NCI-H1048 (cell line): Measurements from ENCODE around the gene COLEC12.
"Not testable (repeated sequence)": the region's sequence is repeated elsewhere in the genome, so short reads cannot be mapped to it uniquely, and the experiment has no call there.

Experiments
- DNase-seq: peaks from one replicate; lab custom pipeline; 2025; lab: John Stamatoyannopoulos, UW

Gene COLEC12

DNA sequence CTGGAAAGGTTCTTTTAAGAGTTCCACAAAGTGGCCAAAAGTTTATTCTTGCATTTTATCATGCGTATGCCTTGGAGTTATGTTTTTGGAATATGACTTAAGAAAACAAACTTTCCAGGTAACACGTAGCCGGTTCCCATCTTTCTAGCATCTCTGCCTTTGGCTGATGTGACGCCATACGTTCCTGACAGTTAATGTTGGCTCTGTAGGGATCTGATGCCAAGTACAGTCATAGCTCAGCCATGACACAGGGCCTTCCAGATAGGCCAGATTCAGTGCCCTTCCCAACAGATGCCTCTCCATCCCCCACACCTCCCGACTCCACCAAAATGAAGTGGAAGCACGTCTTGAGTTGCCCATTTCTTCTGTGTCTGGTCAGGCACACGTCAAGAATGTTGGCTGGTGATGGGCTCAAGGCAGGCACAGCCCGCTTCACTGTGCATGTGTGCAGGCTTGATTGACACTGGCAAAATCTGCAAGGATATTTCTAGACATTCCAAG is 181.7 kb downstream of the COLEC12 start:
- DNase-seq = no peak

DNA sequence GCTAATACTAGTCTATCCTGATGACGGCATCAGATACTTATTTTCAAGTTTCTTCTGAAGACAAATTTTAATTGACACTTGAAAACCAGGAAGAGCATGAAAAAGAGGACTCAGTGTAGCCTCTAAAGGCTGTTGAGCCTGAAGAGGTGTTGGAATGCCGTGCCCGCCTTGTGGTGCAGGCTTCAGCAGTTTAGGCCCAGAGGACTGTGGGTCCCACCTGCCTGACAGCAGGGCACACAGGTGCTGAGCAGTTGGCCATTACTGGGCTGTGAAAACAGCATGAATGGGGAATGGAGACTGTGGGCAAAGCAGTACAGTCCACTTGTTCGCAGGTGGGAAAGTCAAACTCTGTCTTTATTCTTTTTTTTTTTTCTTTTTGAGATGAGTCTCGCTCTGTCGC is 182.9 kb downstream of the COLEC12 start:
- no peak for DNase-seq

DNA sequence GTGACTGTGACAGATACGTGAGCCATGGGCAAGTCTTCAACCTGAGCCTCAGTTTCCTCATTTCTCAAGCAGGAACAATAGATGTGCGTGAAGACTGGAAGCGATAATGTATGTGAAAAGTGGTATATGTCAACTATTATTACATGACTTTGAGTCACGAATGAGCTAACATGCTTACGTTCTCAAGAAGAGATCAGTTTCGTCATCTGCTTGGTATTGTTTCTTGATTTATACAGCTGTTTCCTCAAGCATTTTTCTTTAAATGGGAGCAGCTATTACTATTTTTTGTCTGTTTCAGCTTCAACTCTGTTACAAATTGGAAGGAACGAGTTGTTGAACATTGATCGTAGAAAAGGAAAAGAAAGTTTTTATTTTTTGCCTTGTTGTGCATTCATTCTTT is 184.1 kb downstream of the COLEC12 start:
- DNase-seq = no peak

DNA sequence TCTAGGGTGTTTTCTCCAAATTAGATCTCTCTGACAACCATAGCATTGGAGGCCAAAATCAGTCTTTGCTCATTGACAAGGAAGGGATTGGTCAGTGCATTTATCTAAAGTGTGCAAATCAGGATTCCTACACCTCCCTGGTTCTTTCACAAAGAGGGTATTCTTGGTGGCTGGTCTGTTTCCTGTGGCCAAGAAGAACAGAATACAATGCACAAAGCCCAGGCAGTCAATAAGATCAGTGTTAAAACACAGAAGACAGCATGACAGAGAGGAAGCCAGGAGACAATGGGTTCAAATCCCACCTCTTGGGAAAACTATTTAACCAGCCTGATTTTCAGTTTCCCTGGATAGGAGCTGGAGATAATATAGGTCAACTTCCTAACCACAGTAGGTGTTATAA is 186.6 kb downstream of the COLEC12 start:
- DNase-seq = no peak

DNA sequence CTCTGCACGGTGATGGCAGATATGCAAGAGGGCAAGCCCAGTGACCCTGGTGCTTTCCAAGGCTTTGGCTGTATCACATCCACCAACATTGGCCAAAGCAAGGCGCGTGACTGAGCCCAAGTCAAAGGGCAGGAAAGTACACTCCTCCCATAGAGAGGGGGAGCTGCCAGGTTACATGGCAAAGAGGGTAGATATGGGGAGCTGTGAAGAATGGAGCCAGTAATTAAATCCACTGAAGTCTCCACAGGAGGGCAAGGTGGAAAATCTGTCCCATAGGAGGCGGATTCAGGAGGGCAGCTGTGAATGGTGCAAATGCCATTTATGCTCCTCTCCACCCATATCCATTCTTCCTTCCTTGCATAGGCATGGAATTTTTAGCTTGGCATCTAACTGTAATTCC is 188.1 kb downstream of the COLEC12 start:
- DNase-seq = no peak

DNA sequence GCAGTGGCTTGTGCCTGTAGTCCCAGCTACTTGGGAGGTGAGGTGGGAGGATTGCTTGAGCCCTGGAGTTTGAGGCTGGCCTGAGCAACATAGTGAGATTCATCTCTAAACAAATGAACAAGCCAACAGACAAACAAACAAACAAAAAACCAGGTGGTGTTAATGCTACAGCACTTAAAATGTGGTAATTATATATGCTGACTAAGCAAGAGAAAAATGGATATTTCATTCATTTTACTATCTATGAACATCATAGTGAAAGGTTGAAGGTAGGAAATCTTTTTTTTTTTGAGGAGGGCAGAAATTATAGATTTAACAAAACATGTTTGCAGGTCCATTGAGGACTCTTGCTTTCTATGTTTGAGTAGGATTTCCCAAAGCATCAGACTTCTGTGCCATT is 190.5 kb downstream of the COLEC12 start:
- DNase-seq = no peak

DNA sequence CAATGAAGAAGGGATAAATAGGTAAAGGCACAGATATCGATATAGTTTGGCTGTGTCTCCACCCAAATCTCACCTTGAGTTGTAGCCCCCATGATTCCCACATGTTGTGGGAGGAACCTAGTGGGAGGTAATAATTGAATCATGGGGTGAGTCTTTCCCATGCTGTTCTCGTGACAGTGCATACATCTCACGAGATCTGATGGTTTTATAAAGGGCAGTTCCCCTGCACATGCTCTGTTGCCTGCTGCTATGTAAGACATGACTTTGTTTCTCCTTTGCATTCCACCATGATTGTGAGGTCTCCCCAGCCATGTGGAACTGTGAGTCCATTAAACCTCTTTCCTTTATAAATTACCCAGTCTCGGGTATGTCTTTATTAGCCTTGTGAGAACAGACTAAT is 192.4 kb downstream of the COLEC12 start:
- DNase-seq = not testable (repeated sequence)

DNA sequence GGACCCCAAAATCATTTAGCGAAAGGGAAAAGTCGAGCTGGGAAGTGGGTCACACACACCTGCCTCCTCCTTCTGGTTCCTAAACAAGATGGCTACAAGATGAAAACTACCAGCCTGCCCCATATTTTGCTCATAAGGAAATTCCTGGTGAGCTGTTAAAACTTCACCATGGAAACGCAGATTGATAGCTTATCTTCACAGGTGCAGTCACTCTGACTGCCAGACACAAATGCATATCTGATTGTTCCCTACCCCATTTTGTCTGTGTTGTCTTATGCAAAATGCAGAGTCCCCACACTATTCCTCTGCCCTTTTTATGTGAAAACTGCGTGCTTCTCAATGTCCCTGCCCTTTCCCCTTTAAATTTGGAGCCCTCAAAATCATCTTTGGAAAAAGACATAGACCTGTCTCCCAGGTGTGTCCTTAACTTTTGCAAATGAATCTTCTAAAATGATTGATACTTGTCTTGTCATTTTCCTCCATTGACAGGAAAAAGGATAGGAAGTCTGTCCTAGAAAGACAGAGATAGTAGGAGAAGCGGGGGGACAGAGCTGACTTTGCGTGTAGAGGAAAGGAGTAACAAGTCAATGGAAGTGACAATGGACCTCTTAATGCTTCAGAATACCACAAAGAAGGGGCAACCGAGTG is 193.8 kb downstream of the COLEC12 start:
- no peak for DNase-seq

DNA sequence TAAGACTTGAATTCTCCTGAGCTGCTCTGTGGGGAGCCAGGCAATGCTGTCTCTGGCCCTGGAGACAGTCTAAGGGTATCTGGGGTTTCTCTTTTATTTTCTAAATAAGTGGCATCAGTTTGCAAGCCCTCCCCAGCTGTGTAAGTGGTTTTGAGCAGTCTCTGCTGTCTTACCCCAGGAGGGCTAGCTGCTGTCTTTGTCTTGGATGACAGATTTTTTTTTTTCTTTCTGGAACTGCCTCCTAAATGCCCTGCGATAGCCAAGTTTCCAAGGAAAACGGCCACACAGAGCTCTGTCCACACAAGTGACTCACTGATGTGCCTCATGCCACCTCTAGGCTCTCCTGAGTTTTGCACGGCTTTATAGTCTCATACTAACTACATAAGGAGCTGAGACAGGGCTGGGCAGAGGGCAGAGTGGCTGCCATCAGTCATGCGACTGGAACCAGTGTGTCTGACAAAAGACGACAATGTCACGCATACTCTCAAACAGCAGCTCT is 195.4 kb downstream of the COLEC12 start:
- DNase-seq = no peak

DNA sequence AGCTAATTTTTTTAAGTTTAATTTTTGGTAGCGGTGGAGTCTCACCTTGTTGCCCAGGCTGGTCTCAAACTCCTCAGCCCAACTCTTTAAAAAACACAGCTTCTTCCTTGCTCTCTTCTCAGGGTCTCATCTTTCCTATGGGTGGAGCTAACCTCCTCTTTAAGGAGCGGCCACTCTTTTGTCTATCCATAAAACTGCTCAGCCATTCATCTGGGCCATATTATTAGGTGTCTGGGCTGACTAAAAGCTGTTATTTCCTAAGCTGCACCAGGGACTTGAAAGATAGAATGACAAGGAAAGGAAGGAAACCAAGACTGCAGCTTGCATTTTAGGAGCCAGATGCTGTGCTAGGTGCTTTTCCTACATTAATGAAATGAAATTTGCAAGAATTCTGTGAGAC is 196.9 kb downstream of the COLEC12 start:
- no peak for DNase-seq

DNA sequence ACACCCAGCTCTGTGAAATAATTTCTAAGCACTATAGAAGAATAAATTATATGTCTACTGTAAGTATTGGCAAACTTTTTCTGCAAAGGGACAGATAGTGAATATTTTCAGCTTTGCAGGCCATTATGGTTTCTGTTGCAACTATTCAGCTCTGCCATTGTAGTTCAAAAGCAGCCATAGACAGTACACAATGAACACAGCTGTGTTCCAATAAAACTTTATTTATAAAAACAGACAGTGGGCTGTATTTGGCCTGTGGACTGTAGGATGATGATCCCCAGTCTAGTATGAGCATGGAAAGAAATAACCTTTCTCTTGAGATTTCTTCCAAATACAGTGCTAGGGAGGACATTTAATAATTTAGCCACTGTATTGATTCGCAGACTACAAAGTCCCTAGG is 197.5 kb downstream of the COLEC12 start:
- DNase-seq = no peak

DNA sequence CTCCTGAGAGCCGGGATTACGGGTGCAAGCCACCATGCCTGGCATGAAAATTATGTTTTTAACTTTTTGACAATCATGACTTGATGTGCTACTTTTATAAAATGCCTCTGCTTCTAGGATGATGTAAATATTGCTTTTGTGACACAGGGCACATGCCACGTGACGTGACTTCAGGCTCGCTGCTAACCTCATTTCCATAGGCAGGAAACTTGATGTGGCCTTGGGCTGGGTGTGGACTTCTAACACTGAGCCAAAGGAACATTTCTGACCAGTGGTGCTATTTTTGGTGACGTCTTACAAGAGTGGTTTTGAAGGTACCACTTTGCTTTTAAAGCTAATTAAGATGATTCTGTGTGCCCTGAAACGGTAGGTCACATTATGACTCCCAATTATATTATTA is 198.4 kb downstream of the COLEC12 start:
- DNase-seq = no peak

DNA sequence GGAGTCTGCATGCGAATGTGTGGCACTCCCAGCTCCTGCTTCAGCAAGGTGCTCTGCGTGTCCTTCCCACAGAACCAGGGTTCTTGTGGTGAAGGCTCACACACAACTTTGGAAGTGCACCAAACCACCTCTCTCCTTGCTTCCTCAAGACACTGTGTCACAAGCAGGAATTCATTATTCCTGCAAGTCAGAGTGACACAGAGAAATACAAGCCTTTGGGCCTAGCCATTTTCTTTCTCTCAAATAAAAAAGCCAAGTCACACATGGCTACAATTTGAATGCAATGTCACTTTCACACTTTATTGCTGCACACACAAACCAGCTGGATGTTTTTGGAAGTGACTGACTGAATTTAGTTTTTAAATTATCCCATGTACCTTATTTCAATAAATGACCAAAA is 202.6 kb downstream of the COLEC12 start:
- DNase-seq = no peak

DNA sequence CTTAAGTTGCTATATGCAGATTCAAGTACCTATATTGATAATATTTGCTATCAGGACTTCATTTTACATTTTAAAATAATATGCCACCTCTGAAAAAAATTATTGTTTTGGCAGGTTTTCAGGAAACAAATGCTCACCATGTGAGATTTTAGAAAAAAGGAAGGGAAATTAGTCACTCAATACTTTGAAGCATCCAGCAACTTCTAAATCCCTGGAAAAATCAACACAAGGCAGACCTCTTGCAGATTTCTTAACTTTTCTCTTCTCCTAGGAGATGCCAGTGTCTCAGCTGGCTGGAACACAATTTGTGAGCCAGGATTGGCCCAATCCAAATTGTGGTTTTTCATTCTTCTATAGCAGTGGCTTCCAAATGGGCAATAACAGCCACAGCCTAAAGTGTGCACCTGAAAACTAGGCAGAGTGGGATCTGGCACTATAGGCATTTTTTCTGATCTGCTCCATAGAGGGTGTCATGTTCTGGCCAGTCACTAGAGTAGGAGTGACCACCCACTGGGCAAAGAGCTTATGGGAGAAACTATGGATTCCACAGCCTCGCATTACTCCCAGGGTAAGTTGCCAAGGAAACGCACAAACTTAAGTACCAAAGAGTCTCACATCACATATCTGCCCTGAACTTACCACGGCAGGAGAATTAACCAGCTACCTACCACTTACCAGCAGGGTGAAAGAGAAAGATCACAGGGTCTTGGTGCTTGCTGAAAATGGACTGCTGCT is 204.6 kb downstream of the COLEC12 start:
- DNase-seq = no peak

DNA sequence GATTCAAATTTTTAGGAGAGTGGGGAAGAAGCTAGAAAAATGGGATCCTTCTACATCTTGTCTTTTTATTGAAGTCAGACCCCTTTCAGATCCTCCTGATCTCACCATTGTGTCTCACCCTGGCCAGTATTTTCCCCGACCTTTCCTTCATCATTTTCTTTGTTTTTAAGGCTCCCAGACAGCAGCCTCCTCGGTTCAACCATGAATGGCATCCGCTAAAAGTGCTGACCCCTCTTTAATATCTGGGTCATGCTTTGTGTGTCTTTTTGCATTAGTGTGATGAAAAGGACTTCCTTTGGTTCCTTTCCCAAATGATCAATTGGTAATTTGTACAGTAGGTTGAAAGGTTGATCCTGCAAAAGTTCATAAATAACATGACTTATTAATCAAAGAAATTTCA is 205.9 kb downstream of the COLEC12 start:
- DNase-seq = no peak

DNA sequence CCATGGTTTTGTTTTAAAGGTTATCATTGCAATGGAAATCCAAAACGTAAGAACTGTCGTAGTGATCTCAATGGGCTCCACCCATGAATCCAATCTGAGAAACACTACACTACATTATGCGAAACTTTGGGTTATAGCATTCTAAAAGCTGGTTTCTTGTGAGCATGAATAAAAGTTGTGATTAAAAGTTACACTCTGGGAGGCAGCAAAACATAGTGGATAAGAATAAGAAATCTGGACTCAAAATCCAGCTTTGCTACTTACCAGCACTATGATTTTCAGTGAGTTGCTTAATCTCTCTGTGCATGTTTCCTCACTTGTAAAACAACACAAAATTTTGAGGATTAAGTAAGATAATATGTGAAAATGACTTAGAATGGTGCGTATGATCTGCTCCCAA is 207.0 kb downstream of the COLEC12 start:
- DNase-seq = no peak

DNA sequence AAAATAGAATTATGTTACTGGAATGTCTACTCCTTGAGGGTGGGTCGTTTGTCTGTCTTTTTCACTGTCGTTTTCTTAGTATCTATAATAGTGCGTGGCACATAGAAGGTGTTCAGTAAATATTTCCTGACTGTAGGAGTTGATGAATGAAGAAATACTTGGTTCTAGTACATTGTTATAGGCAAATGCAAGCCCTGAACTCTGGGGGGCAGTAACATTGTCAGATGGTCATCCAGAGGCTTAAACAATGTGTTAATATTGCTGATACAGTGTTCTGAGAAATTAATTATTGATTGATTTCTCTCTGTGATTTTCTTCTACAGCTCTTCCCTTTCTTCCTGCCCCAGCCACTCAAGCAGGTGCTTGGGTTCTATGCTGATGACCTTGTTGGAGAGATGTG is 208.2 kb downstream of the COLEC12 start:
- no peak for DNase-seq

DNA sequence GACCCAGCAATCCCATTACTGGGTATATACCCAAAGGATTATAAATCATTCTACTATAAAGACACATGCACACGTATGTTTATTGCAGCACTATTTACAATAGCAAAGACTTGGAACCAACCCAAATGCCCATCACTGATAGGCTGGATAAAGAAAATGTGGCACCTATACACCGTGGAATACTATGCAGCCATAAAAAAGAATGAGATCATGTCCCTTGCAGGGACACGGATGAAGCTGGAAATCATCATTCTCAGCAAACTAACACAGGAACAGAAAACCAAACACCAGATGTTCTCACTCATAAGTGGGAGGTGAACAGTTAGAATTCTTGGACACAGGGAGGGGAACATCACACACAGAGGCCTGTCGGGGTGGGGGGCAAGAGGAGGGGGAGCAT is 210.5 kb downstream of the COLEC12 start:
- DNase-seq = not testable (repeated sequence)

DNA sequence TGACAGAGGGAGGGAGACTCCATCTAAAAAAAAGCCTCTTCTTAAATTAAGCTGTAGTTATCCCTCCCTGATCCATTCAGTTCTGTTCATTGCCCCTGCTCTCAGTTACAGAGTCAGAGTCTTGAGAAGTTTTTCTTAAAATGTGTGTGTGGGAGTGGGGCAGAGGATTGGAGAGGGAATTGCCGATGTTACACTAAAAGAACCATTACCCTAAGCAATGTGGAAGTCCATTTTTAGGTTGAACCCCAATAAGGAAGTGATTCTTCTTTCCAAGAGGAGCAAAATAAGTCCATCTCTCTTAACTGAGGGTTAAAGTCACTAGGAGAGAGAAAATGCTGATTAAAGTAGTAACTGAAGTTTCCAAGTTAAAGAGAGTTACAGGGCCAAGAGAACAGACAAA is 211.5 kb downstream of the COLEC12 start:
- no peak for DNase-seq

DNA sequence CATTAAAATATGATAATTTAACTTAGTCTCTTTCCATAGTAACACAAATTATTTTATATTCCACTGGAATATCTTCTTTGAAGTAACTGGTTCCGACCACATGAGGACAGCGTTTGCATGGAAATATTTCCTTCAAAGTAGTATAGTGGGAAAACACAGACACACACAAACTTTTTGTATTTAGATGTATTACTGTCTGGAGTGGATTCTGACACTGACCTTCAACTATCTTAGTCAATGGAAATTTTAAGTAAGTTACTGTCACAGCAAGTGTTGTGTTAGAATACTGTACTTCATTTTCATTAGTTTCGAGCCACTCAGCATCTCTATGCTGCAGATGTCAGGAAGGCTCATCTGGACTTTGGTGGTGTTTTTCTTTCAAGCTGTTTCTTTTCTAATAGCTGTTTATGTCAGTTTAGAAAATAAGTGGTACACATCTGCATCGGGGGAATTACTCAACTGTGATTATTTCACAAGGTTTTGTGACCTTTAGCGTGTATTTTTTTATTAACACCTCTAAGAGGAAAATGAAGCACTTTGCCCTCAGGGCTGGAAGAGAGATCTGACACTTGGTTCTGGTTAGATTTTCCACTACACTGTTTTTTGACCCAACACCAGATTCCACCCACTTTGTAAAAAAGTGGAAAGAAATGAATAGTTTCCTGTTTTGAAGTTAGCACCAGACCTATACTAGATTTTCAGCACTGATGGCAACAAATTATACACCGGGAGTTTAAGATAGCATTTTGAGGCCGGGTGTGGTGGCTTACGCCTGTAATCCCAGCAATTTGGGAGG is 213.8 kb downstream of the COLEC12 start:
- no peak for DNase-seq

DNA sequence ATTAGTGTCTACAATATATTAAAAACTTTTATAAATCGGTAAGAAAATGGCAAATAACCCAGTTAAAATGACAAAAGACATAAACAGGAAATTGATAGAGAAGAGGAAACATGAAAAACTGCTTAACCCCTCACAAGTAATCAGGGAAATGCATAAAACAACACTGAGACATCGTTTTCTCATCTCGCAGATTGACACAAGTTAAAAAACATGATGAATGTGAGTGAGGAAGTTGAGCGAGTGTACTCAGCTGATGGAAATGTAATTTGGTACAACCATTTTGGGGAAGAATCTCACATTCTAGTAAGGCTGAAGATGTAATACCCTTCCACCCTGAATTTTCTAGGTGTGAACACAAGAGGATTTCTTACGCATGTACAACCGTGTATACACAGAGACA is 214.7 kb downstream of the COLEC12 start:
- DNase-seq = no peak

DNA sequence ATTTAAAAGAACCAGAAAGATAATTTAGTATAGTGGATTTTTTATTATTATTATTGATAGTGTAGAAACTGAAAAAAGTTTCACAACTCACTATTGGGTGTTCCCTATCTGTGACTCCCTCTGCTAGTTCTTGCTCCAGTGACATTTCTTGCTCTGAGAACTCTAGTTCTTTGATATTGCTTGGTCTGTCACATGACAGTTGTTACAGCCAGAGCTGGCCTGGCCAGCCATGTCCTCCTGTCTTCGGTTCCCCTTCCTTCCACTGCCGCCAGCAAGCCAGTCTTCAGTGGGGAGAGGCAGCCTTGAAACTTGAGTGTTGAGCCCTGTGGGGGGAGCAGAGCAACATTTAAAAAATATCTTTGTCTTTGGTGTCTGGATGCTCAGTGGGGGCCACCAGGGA is 225.0 kb downstream of the COLEC12 start:
- no peak for DNase-seq

DNA sequence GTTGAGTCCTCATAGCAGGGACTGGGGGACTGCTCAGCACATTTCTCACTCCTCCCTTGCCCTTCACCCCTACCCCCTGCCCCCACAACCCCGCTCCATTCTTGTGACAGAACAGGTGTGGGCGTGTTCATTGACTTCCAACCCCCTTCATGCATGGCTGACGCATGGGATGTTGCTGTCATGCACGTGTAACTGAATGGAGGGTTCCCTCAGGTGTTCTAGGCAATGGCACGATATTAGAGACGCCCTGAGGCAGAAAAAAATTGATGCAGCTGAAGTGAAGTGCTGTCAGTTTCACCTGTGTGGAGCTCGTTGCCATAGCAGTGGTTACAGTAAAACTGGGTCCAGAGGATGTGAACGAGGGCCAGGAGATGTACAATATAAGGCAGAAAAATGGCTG is 226.2 kb downstream of the COLEC12 start:
- no peak for DNase-seq
